AG10803 (cell line): Measurements from ENCODE around the gene SLC23A2.
"Not testable (repeated sequence)": the region's sequence is repeated elsewhere in the genome, so short reads cannot be mapped to it uniquely, and the experiment has no call there.

Experiments used
- DNase-seq: peaks from one replicate; pipeline ENCODE4 v3.0.0; 2010; ENCODE audit warnings: low read depth
- H3K4me3 ChIP-seq: 2 replicates; pipeline ENCODE4 v1.5.1; 2011; ENCODE audit warnings: mild to moderate bottlenecking, low read length, control low read depth
- TF ChIP-seq, protein P1 (sequence below): conservative IDR thresholded peaks from 2 replicates; pipeline ENCODE4 v1.5.1; 2011; ENCODE audit warnings: mild to moderate bottlenecking, low read length, control low read depth, inconsistent platforms

Gene SLC23A2

DNA sequence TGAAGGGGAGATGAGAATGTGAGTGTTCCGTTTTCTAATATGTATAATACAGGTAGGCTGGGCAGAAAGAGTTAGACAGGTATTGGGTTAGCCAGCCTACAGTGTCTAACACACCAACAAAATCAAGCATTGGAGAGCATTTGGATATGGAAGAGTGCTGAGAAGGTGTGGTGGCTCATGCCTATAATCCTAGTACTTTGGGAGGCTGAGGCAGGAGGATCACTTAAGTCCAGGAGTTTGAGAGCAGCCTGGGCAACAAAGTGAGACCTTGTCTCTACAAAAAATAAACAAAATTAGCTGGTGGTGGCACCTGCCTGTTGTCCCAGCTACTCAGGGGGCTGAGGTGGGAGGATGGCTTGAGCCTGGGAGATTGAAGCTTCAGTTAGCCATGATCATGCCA is 38.6 kb upstream of the SLC23A2 start:
- no peak for DNase-seq
- no peak overlapping the region for H3K4me3 ChIP-seq
- TF ChIP-seq, protein P1, sequence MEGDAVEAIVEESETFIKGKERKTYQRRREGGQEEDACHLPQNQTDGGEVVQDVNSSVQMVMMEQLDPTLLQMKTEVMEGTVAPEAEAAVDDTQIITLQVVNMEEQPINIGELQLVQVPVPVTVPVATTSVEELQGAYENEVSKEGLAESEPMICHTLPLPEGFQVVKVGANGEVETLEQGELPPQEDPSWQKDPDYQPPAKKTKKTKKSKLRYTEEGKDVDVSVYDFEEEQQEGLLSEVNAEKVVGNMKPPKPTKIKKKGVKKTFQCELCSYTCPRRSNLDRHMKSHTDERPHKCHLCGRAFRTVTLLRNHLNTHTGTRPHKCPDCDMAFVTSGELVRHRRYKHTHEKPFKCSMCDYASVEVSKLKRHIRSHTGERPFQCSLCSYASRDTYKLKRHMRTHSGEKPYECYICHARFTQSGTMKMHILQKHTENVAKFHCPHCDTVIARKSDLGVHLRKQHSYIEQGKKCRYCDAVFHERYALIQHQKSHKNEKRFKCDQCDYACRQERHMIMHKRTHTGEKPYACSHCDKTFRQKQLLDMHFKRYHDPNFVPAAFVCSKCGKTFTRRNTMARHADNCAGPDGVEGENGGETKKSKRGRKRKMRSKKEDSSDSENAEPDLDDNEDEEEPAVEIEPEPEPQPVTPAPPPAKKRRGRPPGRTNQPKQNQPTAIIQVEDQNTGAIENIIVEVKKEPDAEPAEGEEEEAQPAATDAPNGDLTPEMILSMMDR, result no peak

DNA sequence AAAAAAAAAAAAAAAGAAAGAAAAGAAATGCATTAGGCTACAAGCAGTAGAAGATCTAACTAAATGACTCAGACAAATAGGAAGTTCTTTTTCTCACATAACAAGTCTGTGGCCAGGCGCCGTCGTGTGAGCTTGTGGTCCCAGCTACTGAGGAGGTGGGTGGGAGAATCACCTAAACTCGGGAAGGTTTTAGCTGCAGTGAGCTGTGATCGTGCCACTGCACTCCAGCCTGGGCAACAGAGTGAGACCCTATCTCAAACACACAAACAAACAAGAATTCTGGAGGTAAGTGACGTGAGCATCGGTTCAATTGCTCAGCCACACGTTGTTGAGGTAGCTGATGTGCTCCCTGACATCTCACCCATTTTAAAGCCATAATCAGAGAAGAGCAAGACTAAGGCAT is 37.9 kb upstream of the SLC23A2 start:
- no peak overlapping the region for H3K4me3 ChIP-seq
- TF ChIP-seq, protein P1, result no peak
- DNase-seq, result no peak

DNA sequence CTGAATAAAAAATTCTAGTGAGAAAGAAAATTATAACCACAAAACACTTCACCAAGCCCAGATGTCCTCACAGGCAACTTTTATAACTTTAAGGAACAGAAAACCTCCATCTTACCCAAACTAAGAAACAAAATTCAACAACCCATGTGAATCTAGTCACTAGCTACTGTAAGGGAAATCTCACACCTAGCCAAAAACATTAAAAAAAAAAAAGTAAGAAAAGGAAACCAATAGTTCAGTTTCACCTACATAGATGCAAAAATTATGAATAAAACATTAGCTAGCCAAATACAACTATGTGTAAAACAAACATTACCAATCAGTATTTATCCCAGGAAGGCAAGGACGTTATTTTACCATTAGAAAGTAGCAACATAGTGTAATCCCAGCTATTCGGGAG is 35.5 kb upstream of the SLC23A2 start:
- H3K4me3 ChIP-seq, result no peak overlapping the region
- no peak for DNase-seq
- TF ChIP-seq, protein P1, result no peak

DNA sequence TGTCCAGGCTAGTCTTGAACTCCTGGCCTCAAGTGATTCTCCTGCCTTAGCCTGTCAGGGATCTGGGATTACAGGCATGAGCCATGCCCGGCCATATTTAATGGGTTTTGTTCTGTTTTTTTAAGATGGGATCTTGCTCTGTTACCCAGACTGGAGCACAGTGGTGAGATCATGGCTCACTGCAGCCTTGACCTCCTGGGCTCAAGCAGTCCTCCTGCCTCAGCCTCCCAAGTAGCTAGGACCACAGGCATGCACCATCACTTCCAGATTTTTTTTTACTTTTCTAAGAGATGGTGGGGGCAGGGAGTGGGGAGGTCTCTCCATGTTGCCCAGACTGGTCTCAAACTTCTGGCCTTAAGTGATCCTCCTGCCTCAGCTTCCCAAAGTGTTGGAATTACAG is 34.2 kb upstream of the SLC23A2 start:
- DNase-seq, H3K4me3 ChIP-seq: not testable (repeated sequence)

DNA sequence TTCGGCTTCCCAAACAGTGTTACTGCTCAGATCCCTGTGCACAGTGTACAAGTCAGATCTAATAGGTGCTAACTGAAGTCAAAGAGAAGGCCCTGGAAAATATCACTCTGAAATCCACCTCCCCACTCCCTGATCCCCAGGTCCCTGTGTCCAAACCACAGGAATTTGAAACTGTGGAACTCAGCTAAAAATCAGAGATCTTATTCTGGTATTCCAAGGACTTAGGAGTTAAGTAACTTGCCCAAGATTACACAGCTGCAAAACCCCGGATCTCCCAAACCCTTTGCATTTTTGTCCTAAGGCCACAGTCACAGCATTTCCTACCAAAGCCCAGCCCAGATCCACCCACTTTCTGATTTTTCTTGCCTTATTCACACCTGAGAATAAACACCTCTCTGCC is 32.3 kb upstream of the SLC23A2 start:
- TF ChIP-seq, protein P1, result no peak
- H3K4me3 ChIP-seq, result no peak overlapping the region
- peak; percentile 78 for DNase-seq

DNA sequence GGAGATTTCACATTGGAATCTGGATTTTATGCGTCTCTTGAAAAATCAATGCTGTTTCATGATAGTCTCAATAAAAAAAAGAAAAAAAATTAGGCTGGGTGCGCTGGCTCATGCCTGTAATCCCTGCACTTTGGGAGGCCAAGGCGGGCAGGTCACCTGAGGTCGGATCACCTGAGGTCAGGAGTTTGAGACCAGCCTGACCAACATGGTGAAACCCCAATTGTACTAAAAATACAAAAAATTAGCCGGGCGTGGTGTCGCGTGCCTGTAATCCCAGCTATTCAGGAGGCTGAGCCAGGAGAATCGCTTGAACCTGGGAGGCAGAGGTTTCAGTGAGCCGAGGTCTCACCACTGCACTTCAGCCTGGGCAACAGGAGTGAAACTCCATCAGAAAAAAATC is 30.4 kb upstream of the SLC23A2 start:
- not testable (repeated sequence) for H3K4me3 ChIP-seq, DNase-seq

DNA sequence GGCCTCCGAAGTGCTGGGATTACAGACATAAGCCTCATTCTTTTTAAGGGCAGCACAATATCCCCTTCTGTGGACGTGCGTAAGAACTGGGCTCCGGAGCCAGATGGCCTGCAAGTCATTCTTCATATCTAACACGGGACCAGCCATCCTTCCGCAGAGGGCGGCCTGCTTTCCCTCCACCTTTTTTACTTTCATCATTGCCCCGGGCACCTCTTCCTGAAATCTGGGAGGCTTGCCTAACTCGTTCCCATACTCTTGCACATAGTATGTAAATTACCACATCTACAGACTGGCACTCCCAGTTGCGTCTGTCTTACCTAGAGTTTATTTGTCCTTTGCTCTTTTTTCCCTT is 29.9 kb upstream of the SLC23A2 start:
- no peak overlapping the region for H3K4me3 ChIP-seq
- DNase-seq, result no peak
- TF ChIP-seq, protein P1, result no peak

DNA sequence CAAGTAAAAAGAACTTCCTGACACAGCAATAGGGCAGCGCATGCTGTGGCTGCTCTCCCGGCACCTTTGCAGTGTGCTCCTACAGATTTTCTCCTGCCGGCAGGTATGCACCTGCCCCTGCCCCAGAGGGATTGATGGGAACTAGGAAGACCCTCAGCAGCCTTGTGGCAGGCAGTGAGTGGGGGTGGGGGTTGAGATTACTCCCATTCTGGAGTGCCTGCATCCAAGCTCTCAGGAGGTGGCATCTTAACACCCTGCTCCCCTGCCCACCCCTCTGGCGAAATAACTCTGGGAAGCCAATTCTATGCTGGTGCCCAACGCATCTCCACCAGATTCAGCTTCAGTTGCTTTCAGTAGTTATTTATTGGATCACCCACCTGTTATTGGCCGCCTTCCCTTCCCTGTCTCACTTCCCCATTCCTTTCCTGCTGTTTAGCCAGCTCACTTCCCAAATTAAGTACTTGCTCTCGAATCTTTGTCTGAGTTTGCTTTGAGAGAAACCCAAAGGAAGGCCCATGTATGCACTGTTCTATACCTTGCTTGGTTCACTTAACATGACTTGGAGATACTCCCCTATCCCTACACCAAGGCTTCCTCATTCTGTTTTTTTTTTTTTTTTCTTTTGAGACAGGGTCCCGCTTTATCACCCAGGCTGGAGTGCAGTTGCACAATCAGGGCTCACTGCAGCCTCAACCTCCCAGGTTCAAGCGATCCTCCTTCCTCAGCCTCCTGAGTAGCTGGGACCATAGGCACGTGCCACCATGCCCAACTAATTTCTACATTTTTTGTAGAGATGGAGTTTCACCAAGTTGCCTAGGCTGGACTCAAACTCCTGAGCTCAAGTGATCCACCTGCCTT is 29.3 kb upstream of the SLC23A2 start:
- TF ChIP-seq, protein P1, result no peak
- H3K4me3 ChIP-seq, result no peak overlapping the region
- DNase-seq, result no peak

DNA sequence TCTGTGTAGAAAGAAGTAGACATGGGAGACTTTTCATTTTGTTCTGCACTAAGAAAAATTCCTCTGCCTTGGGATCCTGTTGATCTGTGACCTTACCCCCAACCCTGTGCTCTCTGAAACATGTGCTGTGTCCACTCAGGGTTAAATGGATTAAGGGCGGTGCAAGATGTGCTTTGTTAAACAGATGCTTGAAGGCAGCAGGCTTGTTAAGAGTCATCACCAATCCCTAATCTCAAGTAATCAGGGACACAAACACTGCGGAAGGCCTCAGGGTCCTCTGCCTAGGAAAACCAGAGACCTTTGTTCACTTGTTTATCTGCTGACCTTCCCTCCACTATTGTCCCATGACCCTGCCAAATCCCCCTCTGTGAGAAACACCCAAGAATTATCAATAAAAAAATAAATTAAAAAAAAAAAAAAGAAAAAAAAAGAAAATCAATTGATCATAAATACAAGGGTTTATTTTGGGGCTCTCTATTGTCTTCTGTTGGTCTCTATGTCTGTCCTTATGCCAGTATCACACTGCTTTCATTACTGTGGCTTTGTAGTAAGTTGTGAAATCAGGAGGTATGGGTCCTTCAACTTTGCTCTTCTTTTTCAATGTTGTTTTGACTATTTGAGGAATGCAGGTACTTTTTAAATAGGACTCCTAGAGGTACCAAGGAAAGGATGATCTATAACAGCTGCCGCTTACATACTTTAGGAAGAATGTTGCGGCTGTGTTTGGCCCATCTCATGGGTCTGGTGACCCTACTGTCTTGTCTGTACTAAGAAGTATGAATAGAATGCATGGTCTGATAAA is 27.1 kb upstream of the SLC23A2 start:
- DNase-seq, result peak; percentile 79
- not testable (repeated sequence) for H3K4me3 ChIP-seq
